HepG2 (cell line): ENCODE results near the gene SCAMP3. TPM values are rescaled to one million over a fixed set of nuclear protein-coding genes. Genes with fewer than 3 reads are reported as not detected.

Source experiments
- FOXC1 ChIP-seq: sonication (generic); formaldehyde crosslinking; IDR thresholded peaks from 2 replicates; pipeline ENCODE4 v1.8.0; 2022; ENCODE audit warnings: mild to moderate bottlenecking, missing genetic modification reagents, borderline replicate concordance
- GATAD2A ChIP-seq: IDR thresholded peaks from 2 replicates; pipeline ENCODE4 v1.6.1; 2016
- HNRNPL ChIP-seq: fragments of 200-400 bp; formaldehyde crosslinking; IDR thresholded peaks from 2 replicates; pipeline ENCODE4 v1.6.1; 2017; ENCODE audit warnings: mild to moderate bottlenecking, low read depth, low read length
- JUN ChIP-seq: sonication (generic); formaldehyde crosslinking; IDR thresholded peaks from 2 replicates; pipeline ENCODE4 v1.4.0; 2020; ENCODE audit warnings: mild to moderate bottlenecking, missing genetic modification reagents
- KDM3A ChIP-seq: IDR thresholded peaks from 2 replicates; pipeline ENCODE4 v1.6.1; 2018; ENCODE audit warnings: low read depth, missing compliant biosample characterization
- LCORL ChIP-seq, 2 experiments: fragments of 450-650 bp in 1 of 2; sonication (generic) in 1 of 2; formaldehyde crosslinking in 1 of 2; IDR thresholded peaks; 2 replicates each; pipeline versions ENCODE4 v1.5.0 to v1.6.1; 2017 to 2020; ENCODE audit warnings: antibody characterized with exemption in 1 of 2, missing genetic modification reagents in 1 of 2
- NONO ChIP-seq, 2 experiments: fragments of 450-650 bp in 1 of 2; sonication (generic) in 1 of 2; formaldehyde crosslinking in 1 of 2; IDR thresholded peaks in 1 of 2; conservative IDR thresholded peaks in 1 of 2; 2 replicates each; pipeline versions ENCODE4 v1.6.1 to v1.8.0; 2017 to 2022; ENCODE audit warnings: mild to moderate bottlenecking in 1 of 2, missing genetic modification reagents in 1 of 2, moderate library complexity in 1 of 2
- RARA ChIP-seq: IDR thresholded peaks from 2 replicates; pipeline ENCODE4 v1.6.1; 2016; ENCODE audit warnings: missing genetic modification reagents, missing compliant biosample characterization
- SRY ChIP-seq: sonication (generic); formaldehyde crosslinking; IDR thresholded peaks from 2 replicates; pipeline ENCODE4 v1.8.0; 2022; ENCODE audit warnings: mild to moderate bottlenecking, missing genetic modification reagents
- polyA plus RNA-seq, 8 experiments: library from polyadenylated mRNA; depleted of rRNA in 3 of 8; stranded (reverse) in 7 of 8; unstranded in 1 of 8; fragments of >200 nt; fragmentation: Illumina TruSeq in 4 of 8; extraction: Trizol in 4 of 8; gene quantifications; 2 replicates each; pipeline versions ENCODE4 v1.2.1 to v1.2.3, GENCODE V29; 2011 to 2016; ENCODE audit warnings: low read depth in 4 of 8, missing spikeins in 1 of 8, mixed read lengths in 1 of 8; ENCODE audit not compliant: insufficient read depth in 1 of 8
- total RNA-seq, 5 experiments: library from RNA; depleted of rRNA; stranded (reverse); fragments of >200 nt; fragmentation: Illumina TruSeq; extraction: Trizol; gene quantifications; 2 replicates each; pipeline ENCODE4 v1.2.3, GENCODE V29; 2016; ENCODE audit warnings: low read depth in 1 of 5
- TF ChIP-seq, protein P1 (sequence below), 2 experiments: sonication (generic) in 1 of 2; formaldehyde crosslinking in 1 of 2; IDR thresholded peaks; 2 replicates each; pipeline versions ENCODE4 v1.6.1 to v1.9.0; 2014 to 2022; ENCODE audit warnings: antibody characterized with exemption in 1 of 2, borderline replicate concordance in 1 of 2, inconsistent platforms in 1 of 2, low read depth in 1 of 2, missing genetic modification reagents in 1 of 2
- TF ChIP-seq, protein P2 (sequence below): sonication (generic); formaldehyde crosslinking; IDR thresholded peaks from 2 replicates; pipeline ENCODE4 v1.8.1; 2022; ENCODE audit warnings: low read depth, mild to moderate bottlenecking, missing genetic modification reagents
- TF ChIP-seq, protein P3 (sequence below): sonication (generic); formaldehyde crosslinking; IDR thresholded peaks from 2 replicates; pipeline ENCODE4 v1.4.0; 2020; ENCODE audit warnings: missing genetic modification reagents
- TF ChIP-seq, protein P4 (sequence below): sonication (generic); formaldehyde crosslinking; IDR thresholded peaks from 2 replicates; pipeline ENCODE4 v1.9.0; 2021; ENCODE audit warnings: missing genetic modification reagents, borderline replicate concordance

Gene SCAMP3
- total and polyA plus RNA-seq, 2 of the 13 experiments (the other 11 are each of a cell fraction or from before 2014, with no cell fraction given) = 46.8 to 83.3 TPM

DNA sequence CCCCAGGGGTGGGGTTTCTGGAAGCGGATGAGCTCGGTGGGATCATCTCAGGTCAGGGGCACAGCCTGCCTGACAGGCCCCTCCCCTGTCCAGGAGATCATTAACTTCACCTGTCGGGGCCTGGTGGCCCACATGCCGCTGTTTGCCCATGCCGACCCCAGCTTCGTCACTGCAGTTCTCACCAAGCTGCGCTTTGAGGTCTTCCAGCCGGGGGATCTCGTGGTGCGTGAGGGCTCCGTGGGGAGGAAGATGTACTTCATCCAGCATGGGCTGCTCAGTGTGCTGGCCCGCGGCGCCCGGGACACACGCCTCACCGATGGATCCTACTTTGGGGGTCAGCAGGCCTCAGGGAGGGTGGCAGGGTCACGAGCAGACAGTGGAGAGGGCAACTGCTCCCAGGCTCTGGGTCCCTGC is 23.5 kb upstream of the SCAMP3 start (continued):
- TF ChIP-seq FOXC1 (CRISPR knock-in tag) = peak; percentile 53; the same call in 1 of the 2 replicates
- TF ChIP-seq, protein P1, sequence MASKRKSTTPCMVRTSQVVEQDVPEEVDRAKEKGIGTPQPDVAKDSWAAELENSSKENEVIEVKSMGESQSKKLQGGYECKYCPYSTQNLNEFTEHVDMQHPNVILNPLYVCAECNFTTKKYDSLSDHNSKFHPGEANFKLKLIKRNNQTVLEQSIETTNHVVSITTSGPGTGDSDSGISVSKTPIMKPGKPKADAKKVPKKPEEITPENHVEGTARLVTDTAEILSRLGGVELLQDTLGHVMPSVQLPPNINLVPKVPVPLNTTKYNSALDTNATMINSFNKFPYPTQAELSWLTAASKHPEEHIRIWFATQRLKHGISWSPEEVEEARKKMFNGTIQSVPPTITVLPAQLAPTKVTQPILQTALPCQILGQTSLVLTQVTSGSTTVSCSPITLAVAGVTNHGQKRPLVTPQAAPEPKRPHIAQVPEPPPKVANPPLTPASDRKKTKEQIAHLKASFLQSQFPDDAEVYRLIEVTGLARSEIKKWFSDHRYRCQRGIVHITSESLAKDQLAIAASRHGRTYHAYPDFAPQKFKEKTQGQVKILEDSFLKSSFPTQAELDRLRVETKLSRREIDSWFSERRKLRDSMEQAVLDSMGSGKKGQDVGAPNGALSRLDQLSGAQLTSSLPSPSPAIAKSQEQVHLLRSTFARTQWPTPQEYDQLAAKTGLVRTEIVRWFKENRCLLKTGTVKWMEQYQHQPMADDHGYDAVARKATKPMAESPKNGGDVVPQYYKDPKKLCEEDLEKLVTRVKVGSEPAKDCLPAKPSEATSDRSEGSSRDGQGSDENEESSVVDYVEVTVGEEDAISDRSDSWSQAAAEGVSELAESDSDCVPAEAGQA (IDR thresholded peaks at IDR 0.05; ENCODE audit: low read depth) = 0 out of 2 replicates have a peak, but pooled peaks have one; percentile 39
- TF ChIP-seq, protein P1 (CRISPR knock-in tag; IDR thresholded peaks at IDR 0.05; ENCODE audit: borderline replicate concordance) = no peak
- peak; percentile 52; the same call in 1 of the 2 replicates for TF ChIP-seq RARA
- TF ChIP-seq, protein P2, sequence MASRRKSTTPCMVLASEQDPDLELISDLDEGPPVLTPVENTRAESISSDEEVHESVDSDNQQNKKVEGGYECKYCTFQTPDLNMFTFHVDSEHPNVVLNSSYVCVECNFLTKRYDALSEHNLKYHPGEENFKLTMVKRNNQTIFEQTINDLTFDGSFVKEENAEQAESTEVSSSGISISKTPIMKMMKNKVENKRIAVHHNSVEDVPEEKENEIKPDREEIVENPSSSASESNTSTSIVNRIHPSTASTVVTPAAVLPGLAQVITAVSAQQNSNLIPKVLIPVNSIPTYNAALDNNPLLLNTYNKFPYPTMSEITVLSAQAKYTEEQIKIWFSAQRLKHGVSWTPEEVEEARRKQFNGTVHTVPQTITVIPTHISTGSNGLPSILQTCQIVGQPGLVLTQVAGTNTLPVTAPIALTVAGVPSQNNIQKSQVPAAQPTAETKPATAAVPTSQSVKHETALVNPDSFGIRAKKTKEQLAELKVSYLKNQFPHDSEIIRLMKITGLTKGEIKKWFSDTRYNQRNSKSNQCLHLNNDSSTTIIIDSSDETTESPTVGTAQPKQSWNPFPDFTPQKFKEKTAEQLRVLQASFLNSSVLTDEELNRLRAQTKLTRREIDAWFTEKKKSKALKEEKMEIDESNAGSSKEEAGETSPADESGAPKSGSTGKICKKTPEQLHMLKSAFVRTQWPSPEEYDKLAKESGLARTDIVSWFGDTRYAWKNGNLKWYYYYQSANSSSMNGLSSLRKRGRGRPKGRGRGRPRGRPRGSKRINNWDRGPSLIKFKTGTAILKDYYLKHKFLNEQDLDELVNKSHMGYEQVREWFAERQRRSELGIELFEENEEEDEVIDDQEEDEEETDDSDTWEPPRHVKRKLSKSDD (CRISPR knock-in tag) = peak; percentile 39; the same call in 1 of the 2 replicates
- TF ChIP-seq NONO (IDR thresholded peaks at IDR 0.05) = no peak
- TF ChIP-seq NONO (CRISPR knock-in tag; conservative IDR thresholded peaks at IDR 0.05) = no peak
- TF ChIP-seq, protein P3, sequence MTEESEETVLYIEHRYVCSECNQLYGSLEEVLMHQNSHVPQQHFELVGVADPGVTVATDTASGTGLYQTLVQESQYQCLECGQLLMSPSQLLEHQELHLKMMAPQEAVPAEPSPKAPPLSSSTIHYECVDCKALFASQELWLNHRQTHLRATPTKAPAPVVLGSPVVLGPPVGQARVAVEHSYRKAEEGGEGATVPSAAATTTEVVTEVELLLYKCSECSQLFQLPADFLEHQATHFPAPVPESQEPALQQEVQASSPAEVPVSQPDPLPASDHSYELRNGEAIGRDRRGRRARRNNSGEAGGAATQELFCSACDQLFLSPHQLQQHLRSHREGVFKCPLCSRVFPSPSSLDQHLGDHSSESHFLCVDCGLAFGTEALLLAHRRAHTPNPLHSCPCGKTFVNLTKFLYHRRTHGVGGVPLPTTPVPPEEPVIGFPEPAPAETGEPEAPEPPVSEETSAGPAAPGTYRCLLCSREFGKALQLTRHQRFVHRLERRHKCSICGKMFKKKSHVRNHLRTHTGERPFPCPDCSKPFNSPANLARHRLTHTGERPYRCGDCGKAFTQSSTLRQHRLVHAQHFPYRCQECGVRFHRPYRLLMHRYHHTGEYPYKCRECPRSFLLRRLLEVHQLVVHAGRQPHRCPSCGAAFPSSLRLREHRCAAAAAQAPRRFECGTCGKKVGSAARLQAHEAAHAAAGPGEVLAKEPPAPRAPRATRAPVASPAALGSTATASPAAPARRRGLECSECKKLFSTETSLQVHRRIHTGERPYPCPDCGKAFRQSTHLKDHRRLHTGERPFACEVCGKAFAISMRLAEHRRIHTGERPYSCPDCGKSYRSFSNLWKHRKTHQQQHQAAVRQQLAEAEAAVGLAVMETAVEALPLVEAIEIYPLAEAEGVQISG (CRISPR knock-in tag) = peak; percentile 40; the same call in 1 of the 2 replicates
- peak; percentile 38; the same call in 1 of the 2 replicates for TF ChIP-seq GATAD2A (CRISPR knock-in tag)
- no peak for TF ChIP-seq SRY (CRISPR knock-in tag)
- TF ChIP-seq KDM3A = no peak
- TF ChIP-seq JUN (CRISPR knock-in tag) = no peak
- no peak for TF ChIP-seq LCORL (IDR thresholded peaks at IDR 0.05)
- TF ChIP-seq LCORL (CRISPR knock-in tag; IDR thresholded peaks at IDR 0.05) = peak; percentile 57; the same call in 1 of the 2 replicates
- no peak for TF ChIP-seq HNRNPL
- TF ChIP-seq, protein P4, sequence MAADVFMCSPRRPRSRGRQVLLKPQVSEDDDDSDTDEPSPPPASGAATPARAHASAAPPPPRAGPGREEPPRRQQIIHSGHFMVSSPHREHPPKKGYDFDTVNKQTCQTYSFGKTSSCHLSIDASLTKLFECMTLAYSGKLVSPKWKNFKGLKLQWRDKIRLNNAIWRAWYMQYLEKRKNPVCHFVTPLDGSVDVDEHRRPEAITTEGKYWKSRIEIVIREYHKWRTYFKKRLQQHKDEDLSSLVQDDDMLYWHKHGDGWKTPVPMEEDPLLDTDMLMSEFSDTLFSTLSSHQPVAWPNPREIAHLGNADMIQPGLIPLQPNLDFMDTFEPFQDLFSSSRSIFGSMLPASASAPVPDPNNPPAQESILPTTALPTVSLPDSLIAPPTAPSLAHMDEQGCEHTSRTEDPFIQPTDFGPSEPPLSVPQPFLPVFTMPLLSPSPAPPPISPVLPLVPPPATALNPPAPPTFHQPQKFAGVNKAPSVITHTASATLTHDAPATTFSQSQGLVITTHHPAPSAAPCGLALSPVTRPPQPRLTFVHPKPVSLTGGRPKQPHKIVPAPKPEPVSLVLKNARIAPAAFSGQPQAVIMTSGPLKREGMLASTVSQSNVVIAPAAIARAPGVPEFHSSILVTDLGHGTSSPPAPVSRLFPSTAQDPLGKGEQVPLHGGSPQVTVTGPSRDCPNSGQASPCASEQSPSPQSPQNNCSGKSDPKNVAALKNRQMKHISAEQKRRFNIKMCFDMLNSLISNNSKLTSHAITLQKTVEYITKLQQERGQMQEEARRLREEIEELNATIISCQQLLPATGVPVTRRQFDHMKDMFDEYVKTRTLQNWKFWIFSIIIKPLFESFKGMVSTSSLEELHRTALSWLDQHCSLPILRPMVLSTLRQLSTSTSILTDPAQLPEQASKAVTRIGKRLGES (CRISPR knock-in tag) = no peak
